GM08714 (cell line): ENCODE data around the gene BNC2.

ENCODE experiments used
- H3K4me3 ChIP-seq: fragments of 200-500 bp; sonication (Bioruptor generic); 2 replicates; pipeline ENCODE4 v1.5.1; 2014; ENCODE audit warnings: mild to moderate bottlenecking, low read length, inconsistent platforms
- ZNF274 ChIP-seq: IDR thresholded peaks from 2 replicates; pipeline ENCODE4 v1.6.1; 2012; ENCODE audit warnings: mild to moderate bottlenecking, low read depth, low read length

The BNC2 gene

GRCh38 chr9:16833296-16833835 is 37.1 kb downstream of the BNC2 start:
- TF ChIP-seq ZNF274, result no peak
- no peak overlapping the region for H3K4me3 ChIP-seq

- no peak for TF ChIP-seq ZNF274
- no peak overlapping the region for H3K4me3 ChIP-seq
Observed at GRCh38 chr9:16832101-16832500, 38.4 kb downstream of the BNC2 start.

GRCh38 chr9:16830806-16831205 is 39.7 kb downstream of the BNC2 start:
- H3K4me3 ChIP-seq, result no peak overlapping the region
- no peak for TF ChIP-seq ZNF274

GRCh38 chr9:16828340-16829281 is 41.9 kb downstream of the BNC2 start:
- H3K4me3 ChIP-seq, result no peak overlapping the region
- TF ChIP-seq ZNF274, result no peak

- no peak for TF ChIP-seq ZNF274
- H3K4me3 ChIP-seq, result no peak overlapping the region
Observed at GRCh38 chr9:16825971-16826625, 44.4 kb downstream of the BNC2 start.

GRCh38 chr9:16825331-16825725 is 45.1 kb downstream of the BNC2 start:
- no peak for TF ChIP-seq ZNF274
- no peak overlapping the region for H3K4me3 ChIP-seq

GRCh38 chr9:16824545-16825330 is 45.7 kb downstream of the BNC2 start:
- H3K4me3 ChIP-seq, result no peak overlapping the region
- TF ChIP-seq ZNF274, result no peak

GRCh38 chr9:16823906-16824305 is 46.6 kb downstream of the BNC2 start:
- no peak for TF ChIP-seq ZNF274
- H3K4me3 ChIP-seq, result no peak overlapping the region

- no peak for TF ChIP-seq ZNF274
- H3K4me3 ChIP-seq, result no peak overlapping the region
Observed at GRCh38 chr9:16821344-16821743, 49.1 kb downstream of the BNC2 start.

GRCh38 chr9:16817514-16817913 is 53.0 kb downstream of the BNC2 start:
- TF ChIP-seq ZNF274, result no peak
- no peak overlapping the region for H3K4me3 ChIP-seq

- TF ChIP-seq ZNF274, result no peak
- H3K4me3 ChIP-seq, result no peak overlapping the region
Observed at GRCh38 chr9:16817002-16817401, 53.5 kb downstream of the BNC2 start.

GRCh38 chr9:16816011-16816410 is 54.5 kb downstream of the BNC2 start:
- no peak overlapping the region for H3K4me3 ChIP-seq
- no peak for TF ChIP-seq ZNF274

- no peak overlapping the region for H3K4me3 ChIP-seq
- TF ChIP-seq ZNF274, result no peak
Observed at GRCh38 chr9:16815079-16815478, 55.4 kb downstream of the BNC2 start.

GRCh38 chr9:16813838-16814237 is 56.6 kb downstream of the BNC2 start:
- no peak for TF ChIP-seq ZNF274
- H3K4me3 ChIP-seq, result no peak overlapping the region

GRCh38 chr9:16811987-16812685 is 58.3 kb downstream of the BNC2 start:
- TF ChIP-seq ZNF274, result no peak
- H3K4me3 ChIP-seq, result no peak overlapping the region
